ENCODE data around the gene ALDH3B2.

GRCh38 chr11:67632982-67633755 lies 41.3 kb downstream of the ALDH3B2 start:
- TF ChIP-seq CTCF (IDR thresholded peaks at IDR 0.05; ENCODE audit: insufficient read depth, low read length) (no peak), GABPA (IDR thresholded peaks at IDR 0.05; ENCODE audit: low read depth) (no peak), POLR2AphosphoS5 (IDR thresholded peaks at IDR 0.05; ENCODE audit: low read depth) (no peak), REST (IDR thresholded peaks at IDR 0.05; ENCODE audit: insufficient replicate concordance, low read depth) (no peak), SPI1 (IDR thresholded peaks at IDR 0.05; ENCODE audit: borderline replicate concordance, low read depth) (no peak)
